Esophagus squamous epithelium (tissue), 5 donors: Measurements from ENCODE around the gene HMCN2. TPM values are rescaled to one million over a fixed set of nuclear protein-coding genes. Genes with fewer than 3 reads are reported as not detected.

ENCODE experiments used
- DNase-seq: peaks from one replicate; lab custom pipeline; 2025; lab: John Stamatoyannopoulos, UW
- H3K27ac ChIP-seq, 4 donors: fragments of 200-600 bp; sonication (generic); one replicate each; pipeline ENCODE4 v1.5.1; 2016 to 2019; ENCODE audit warnings: mild to moderate bottlenecking in 1 of 4
- H3K27me3 ChIP-seq, 4 donors: fragments of 200-600 bp; sonication (generic); 1 replicate in 3 of 4; 2 replicates in 1 of 4; pipeline versions ENCODE4 v1.5.1 to v1.6.0; 2017 to 2021; ENCODE audit warnings: antibody characterized with exemption in 1 of 4
- H3K36me3 ChIP-seq, 3 donors: fragments of 200-600 bp; sonication (generic); one replicate each; pipeline ENCODE4 v1.5.1; 2016 to 2019
- H3K4me1 ChIP-seq, 3 donors: fragments of 200-600 bp; sonication (generic); one replicate each; pipeline ENCODE4 v1.5.1; 2017 to 2019
- H3K4me3 ChIP-seq, 4 donors: fragments of 200-600 bp; sonication (generic); 1 replicate in 3 of 4; 2 replicates in 1 of 4; pipeline ENCODE4 v1.5.1; 2016 to 2019; ENCODE audit warnings: mild to moderate bottlenecking in 2 of 4, moderate library complexity in 1 of 4
- H3K9me3 ChIP-seq, 3 donors: fragments of 200-600 bp; sonication (generic); one replicate each; pipeline ENCODE4 v1.5.1; 2016 to 2019
- CTCF ChIP-seq, 6 experiments: fragments of 450-650 bp in 4 of 6; fragments of 200-600 bp in 2 of 6; sonication (generic) in 2 of 6; IDR thresholded peaks; one replicate each; pipeline ENCODE4 v1.5.1; 2016 to 2019; ENCODE audit warnings: antibody characterized with exemption in 6 of 6, mild to moderate bottlenecking in 4 of 6, moderate library complexity in 4 of 6
- POLR2A ChIP-seq, 4 donors: fragments of 450-650 bp; IDR thresholded peaks; one replicate each; pipeline ENCODE4 v1.6.1; 2017; ENCODE audit warnings: antibody characterized with exemption in 4 of 4, mild to moderate bottlenecking in 4 of 4, moderate library complexity in 3 of 4
- WGBS, 2 donors: methylation state at CpG; one replicate each; pipeline ENCODE4 v1.1.5; 2018; 5-methylcytosine and 5-hydroxymethylcytosine counted together
- intact Hi-C: fragments of 100-400 bp; cut with DNase I; formaldehyde crosslinking; loops from one replicate; pipeline ENCODE4 v1.15.0; 2022
- total RNA-seq, 4 donors: library from RNA; depleted of rRNA; stranded (reverse); fragments of >200 nt; gene quantifications; one replicate each; pipeline ENCODE4 v1.1.0, GENCODE V29; 2016
- donor health status: DM: yes; HTN: yes; CAD: no.

HMCN2 gene
- total RNA-seq, 4 donors from 2014 or later = 0.53 to 4.8 (median 0.78) TPM

DNA sequence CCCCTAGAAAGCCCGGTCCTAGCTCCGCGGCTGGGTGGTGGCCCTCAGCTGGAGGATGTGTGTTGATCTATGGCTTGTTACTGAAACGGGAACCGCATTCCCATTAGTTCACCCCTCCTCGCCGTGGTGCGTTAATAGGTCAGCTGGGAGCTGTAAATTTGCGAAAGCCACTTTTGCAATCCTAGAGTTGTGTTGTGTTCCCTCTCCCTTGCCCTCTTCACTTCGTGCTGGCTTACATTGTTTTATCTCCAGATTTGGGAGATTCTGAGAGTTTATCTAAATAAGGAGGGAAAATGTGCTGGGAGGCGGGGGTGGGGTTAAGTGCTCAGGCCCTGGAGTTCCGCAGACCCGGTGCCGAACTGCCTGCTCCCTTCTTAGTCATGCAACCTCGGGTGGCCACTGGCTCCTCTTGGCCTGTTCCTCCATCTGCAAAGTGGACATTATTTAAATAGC, 62.8 kb downstream of the HMCN2 start:
- Histone ChIP-seq H3K27me3 (peaks cover 0 to 89% (median 3%) of the 10 kb centered on the region in 4 donors), H3K36me3 (no peaks in the 10 kb centered on the region)

DNA sequence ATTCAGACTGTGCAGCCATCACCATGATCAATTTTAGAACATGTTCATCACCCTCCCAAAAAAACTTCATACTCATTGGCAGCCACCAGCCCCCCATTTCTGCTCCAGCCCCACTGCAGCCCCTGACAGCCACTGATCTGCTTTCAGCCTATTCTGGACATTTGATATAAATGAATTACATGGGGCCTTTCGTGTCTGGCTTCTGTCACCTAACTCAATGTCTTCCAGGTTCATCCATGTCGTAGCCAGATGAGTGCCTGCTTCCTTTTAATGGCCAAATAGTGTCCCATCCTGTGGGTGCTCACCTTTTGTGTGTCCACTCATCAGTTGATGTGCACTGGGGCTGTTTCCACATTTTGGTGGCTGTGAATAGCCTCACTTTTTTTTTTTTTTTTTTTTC, 63.5 kb downstream of the HMCN2 start:
- Histone ChIP-seq H3K36me3 (no peaks in the 10 kb centered on the region), H3K9me3 (no peaks in the 10 kb centered on the region), H3K27me3 (peaks cover 0 to 94% (median 3%) of the 10 kb centered on the region in 4 donors), H3K4me1 (peaks cover 12 to 59% (median 13%) of the 10 kb centered on the region in 3 donors), H3K4me3 (no peak overlapping the region), H3K27ac (peak overlapping the region; percentile 61 to 97 (median 87))
- intact Hi-C loops = no loop called here
- 51 to 65% methylated on average over 2 of the region's 2 CpGs for WGBS, 2 donors
- TF ChIP-seq POLR2A (IDR thresholded peaks at IDR 0.05) (no peak), CTCF (IDR thresholded peaks at IDR 0.05) (no peak)
- DNase-seq = no peak

More for the DNA sequence above, 62.8 kb downstream of the HMCN2 start:
- Histone ChIP-seq H3K4me3 (peak overlapping the region in 1 of 4 donors; percentile 45), H3K9me3 (no peaks in the 10 kb centered on the region), H3K4me1 (peaks cover 12 to 56% (median 13%) of the 10 kb centered on the region in 3 donors), H3K27ac (peak overlapping the region; percentile 73 to 97 (median 90))
- intact Hi-C loops = no loop called here
- DNase-seq = no peak
- WGBS, 2 donors = 32 to 41% methylated on average over 12 to 15 of the region's 15 CpGs
- TF ChIP-seq CTCF (IDR thresholded peaks at IDR 0.05) = no peak
- peak in 2 of 4 donors; percentile 30 to 55 for TF ChIP-seq POLR2A (IDR thresholded peaks at IDR 0.05)

DNA sequence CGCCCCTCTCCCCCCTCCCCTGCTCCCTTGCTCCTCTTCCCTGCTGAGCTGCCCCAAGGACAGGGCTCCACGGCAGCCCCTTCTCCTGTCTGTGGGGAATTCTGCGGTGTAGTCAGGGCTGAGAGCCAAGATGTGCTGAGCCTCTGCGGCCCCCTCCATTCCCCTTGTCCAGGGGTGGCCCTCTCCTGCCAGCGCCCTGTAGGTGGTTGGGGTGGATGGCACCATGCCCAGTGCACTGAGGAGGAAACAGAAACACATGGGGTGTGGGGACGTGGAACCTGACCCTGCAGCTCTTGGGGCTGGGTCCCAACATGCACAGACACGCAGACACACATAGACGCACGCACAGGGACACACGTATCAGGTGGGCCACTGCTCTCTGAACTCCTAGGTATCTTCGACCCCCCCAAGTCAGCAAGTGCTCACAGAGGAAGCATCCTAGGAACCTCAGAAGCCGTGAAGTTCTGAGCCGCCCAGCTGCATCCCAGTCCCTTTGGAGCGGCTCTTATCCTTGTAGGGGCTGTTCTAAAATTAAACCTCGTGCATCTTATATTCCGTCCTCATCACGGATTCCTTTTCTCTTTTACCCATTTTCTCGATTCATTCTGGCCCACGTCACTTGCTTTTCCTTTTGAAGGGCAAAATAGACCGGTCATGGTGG, 64.8 kb downstream of the HMCN2 start:
- intact Hi-C loops = loop anchor here (10.0 kb wide), 1 partner anchor 66 kb away; the partner anchor contains the start of gene HMCN2
- Histone ChIP-seq H3K36me3 (no peaks in the 10 kb centered on the region), H3K27ac (peak overlapping the region; percentile 71 to 90 (median 84)), H3K27me3 (peaks cover 0 to 96% (median 3%) of the 10 kb centered on the region in 4 donors), H3K4me1 (peaks cover 12 to 59% (median 13%) of the 10 kb centered on the region in 3 donors), H3K4me3 (peak overlapping the region in 2 of 4 donors; percentile 19 to 34), H3K9me3 (no peaks in the 10 kb centered on the region)
- no peak for TF ChIP-seq POLR2A (IDR thresholded peaks at IDR 0.05)
- TF ChIP-seq CTCF (IDR thresholded peaks at IDR 0.05) = no peak
- 35 to 48% methylated on average over 10 to 15 of the region's 20 CpGs for WGBS, 2 donors
- DNase-seq = no peak

GRCh38 chr9:130331061-130331460, 65.5 kb downstream of the HMCN2 start:
- Histone ChIP-seq H3K4me3 (no peak overlapping the region), H3K36me3 (no peaks in the 10 kb centered on the region), H3K27ac (peak overlapping the region; percentile 71 to 90 (median 84)), H3K9me3 (no peaks in the 10 kb centered on the region), H3K27me3 (peaks cover 0 to 95% (median 3%) of the 10 kb centered on the region in 4 donors), H3K4me1 (peaks cover 12 to 59% (median 13%) of the 10 kb centered on the region in 3 donors)
- no peak for DNase-seq
- TF ChIP-seq CTCF (IDR thresholded peaks at IDR 0.05) = no peak
- TF ChIP-seq POLR2A (IDR thresholded peaks at IDR 0.05) = no peak
- 75 to 86% methylated on average over 12 to 14 of the region's 14 CpGs for WGBS, 2 donors
- intact Hi-C loops = loop anchor here (10.0 kb wide), 1 partner anchor 66 kb away; the partner anchor contains the start of gene HMCN2

GRCh38 chr9:130331573-130331972, 66.0 kb downstream of the HMCN2 start:
- Histone ChIP-seq H3K27me3 (peaks cover 0 to 95% (median 3%) of the 10 kb centered on the region in 4 donors), H3K4me3 (no peak overlapping the region), H3K27ac (peak overlapping the region; percentile 71 to 90 (median 84)), H3K9me3 (no peaks in the 10 kb centered on the region), H3K36me3 (no peaks in the 10 kb centered on the region), H3K4me1 (peaks cover 12 to 59% (median 13%) of the 10 kb centered on the region in 3 donors)
- TF ChIP-seq CTCF (IDR thresholded peaks at IDR 0.05) = no peak
- TF ChIP-seq POLR2A (IDR thresholded peaks at IDR 0.05) = no peak
- intact Hi-C loops = loop anchor here (10.0 kb wide), 1 partner anchor 67 kb away; the partner anchor contains the start of gene HMCN2
- DNase-seq = no peak
- 14 to 42% methylated on average over 8 to 12 of the region's 13 CpGs for WGBS, 2 donors
